IMR-90 (cell line): ENCODE measurements around the gene OR4C13.
"Not testable (repeated sequence)": the region's sequence is repeated elsewhere in the genome, so short reads cannot be mapped to it uniquely, and the experiment has no call there.

Source experiments
- CEBPB ChIP-seq: IDR thresholded peaks from 2 replicates; pipeline ENCODE4 v1.6.1; 2012; ENCODE audit warnings: low read depth, low read length, improper control_type of control experiment
- CHD1 ChIP-seq: IDR thresholded peaks from 2 replicates; pipeline ENCODE4 v1.6.1; 2012; ENCODE audit warnings: low read depth, low read length, improper control_type of control experiment
- CTCF ChIP-seq: conservative IDR thresholded peaks from 2 replicates; pipeline ENCODE4 v1.5.1; 2012; ENCODE audit warnings: mild to moderate bottlenecking, low read depth, low read length, improper control_type of control experiment
- FOS ChIP-seq: fragments of 150-350 bp; IDR thresholded peaks from 2 replicates; pipeline ENCODE4 v1.6.1; 2016; ENCODE audit warnings: low read depth, low read length
- MAFK ChIP-seq: IDR thresholded peaks from 2 replicates; pipeline ENCODE4 v1.6.1; 2012; ENCODE audit warnings: low read depth, low read length, improper control_type of control experiment
- MAZ ChIP-seq: IDR thresholded peaks from 2 replicates; pipeline ENCODE4 v1.6.1; 2012; ENCODE audit warnings: low read depth, mild to moderate bottlenecking, low read length, improper control_type of control experiment, moderate library complexity, borderline replicate concordance
- MXI1 ChIP-seq: IDR thresholded peaks from 2 replicates; pipeline ENCODE4 v1.6.1; 2012; ENCODE audit warnings: low read depth, mild to moderate bottlenecking, low read length, moderate library complexity, borderline replicate concordance
- NFE2L2 ChIP-seq: fragments of 150-350 bp; IDR thresholded peaks from 2 replicates; pipeline ENCODE4 v1.6.1; 2016; ENCODE audit warnings: low read depth, mild to moderate bottlenecking, low read length
- POLR2A ChIP-seq: IDR thresholded peaks from 2 replicates; pipeline ENCODE4 v1.6.1; 2012; ENCODE audit warnings: mild to moderate bottlenecking, low read depth, low read length
- RAD21 ChIP-seq: IDR thresholded peaks from 2 replicates; pipeline ENCODE4 v1.6.1; 2012; ENCODE audit warnings: low read length, improper control_type of control experiment
- RFX5 ChIP-seq: IDR thresholded peaks from 2 replicates; pipeline ENCODE4 v1.8.0; 2012; ENCODE audit warnings: low read depth, mild to moderate bottlenecking, low read length, moderate library complexity
- SMC3 ChIP-seq: fragments of 150-350 bp; IDR thresholded peaks from 2 replicates; pipeline ENCODE4 v1.6.1; 2016; ENCODE audit warnings: low read depth, mild to moderate bottlenecking, antibody characterized with exemption, low read length, moderate library complexity
- USF2 ChIP-seq: fragments of 150-350 bp; IDR thresholded peaks from 2 replicates; pipeline ENCODE4 v1.6.1; 2017; ENCODE audit warnings: mild to moderate bottlenecking, antibody characterized with exemption, low read length, low read depth

DNA sequence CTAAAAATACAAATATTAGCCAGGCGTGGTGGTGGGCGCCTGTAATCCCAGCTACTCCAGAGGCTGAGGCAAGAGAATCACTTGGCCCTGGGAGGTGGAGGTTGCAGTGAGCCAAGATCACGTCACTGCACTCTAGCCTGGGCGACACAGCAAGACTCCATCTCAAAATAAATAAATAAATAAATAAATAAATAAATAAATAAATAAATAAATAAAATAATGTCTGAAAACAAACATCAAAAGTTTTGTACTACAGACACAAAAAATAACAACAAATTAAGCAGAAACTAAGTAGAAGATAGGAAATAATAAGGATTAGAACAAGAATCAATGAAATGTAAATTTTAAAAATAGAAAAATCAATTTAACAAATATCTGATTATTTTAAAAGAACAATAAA is 21.2 kb downstream of the OR4C13 start:
- not testable (repeated sequence) for TF ChIP-seq POLR2A, SMC3, CTCF, RFX5, MAFK, CHD1, FOS, NFE2L2, RAD21, USF2, CEBPB, MXI1, MAZ
